Loucy (cell line): ENCODE measurements around the gene HOXC11.

Source experiments
- H2AFZ ChIP-seq: fragments of 200-600 bp; sonication (generic); 2 replicates; pipeline ENCODE4 v1.6.0; 2016; ENCODE audit warnings: antibody characterized with exemption, mild to moderate bottlenecking, low read length, moderate library complexity
- H3F3A ChIP-seq: fragments of 200-600 bp; 2 replicates; pipeline ENCODE4 v1.6.0; 2016; ENCODE audit warnings: antibody characterized with exemption, low read depth, mild to moderate bottlenecking
- H3K27me3 ChIP-seq: fragments of 200-600 bp; sonication (generic); 2 replicates; pipeline ENCODE4 v1.6.1; 2014; ENCODE audit warnings: low read length, mild to moderate bottlenecking; ENCODE audit not compliant: insufficient read depth, poor library complexity, severe bottlenecking
- H3K36me3 ChIP-seq: fragments of 200-600 bp; sonication (generic); 2 replicates; pipeline ENCODE4 v1.6.1; 2016; ENCODE audit warnings: low read length; ENCODE audit not compliant: insufficient read depth
- H3K4me1 ChIP-seq: fragments of 200-600 bp; sonication (generic); 2 replicates; pipeline ENCODE4 v1.5.1; 2014; ENCODE audit warnings: low read length, mild to moderate bottlenecking; ENCODE audit not compliant: insufficient read depth, poor library complexity, severe bottlenecking
- H3K4me2 ChIP-seq: fragments of 200-600 bp; sonication (generic); 2 replicates; pipeline ENCODE4 v1.6.0; 2014; ENCODE audit warnings: antibody characterized with exemption, low read length, low read depth, mild to moderate bottlenecking; ENCODE audit not compliant: poor library complexity, severe bottlenecking
- H3K4me3 ChIP-seq: fragments of 200-600 bp; sonication (generic); 2 replicates; pipeline ENCODE4 v1.5.1; 2014; ENCODE audit warnings: low read length, mild to moderate bottlenecking, mixed read lengths; ENCODE audit not compliant: poor library complexity, severe bottlenecking
- H3K79me2 ChIP-seq: fragments of 200-600 bp; sonication (generic); 2 replicates; pipeline ENCODE4 v1.6.1; 2014; ENCODE audit warnings: low read length; ENCODE audit not compliant: insufficient read depth
- H3K9ac ChIP-seq: fragments of 200-600 bp; sonication (generic); 2 replicates; pipeline ENCODE4 v1.6.0; 2014; ENCODE audit warnings: mild to moderate bottlenecking, low read depth, low read length, moderate library complexity; ENCODE audit not compliant: poor library complexity, severe bottlenecking
- H3K9me2 ChIP-seq: fragments of 200-600 bp; sonication (generic); replicated peaks from 2 replicates; pipeline ENCODE4 v1.6.1; 2016; ENCODE audit warnings: low read depth, low read length, mixed read lengths
- H3K9me3 ChIP-seq: fragments of 200-600 bp; sonication (generic); 2 replicates; pipeline ENCODE4 v1.6.1; 2014; ENCODE audit warnings: mild to moderate bottlenecking, antibody characterized with exemption, low read length, low read depth; ENCODE audit not compliant: insufficient read depth
- H4K20me1 ChIP-seq: fragments of 200-600 bp; sonication (generic); 2 replicates; pipeline ENCODE4 v1.6.0; 2014; ENCODE audit warnings: antibody characterized with exemption, low read length, mild to moderate bottlenecking; ENCODE audit not compliant: insufficient read depth, poor library complexity, severe bottlenecking
- EZH2phosphoT487 ChIP-seq: fragments of 200-600 bp; IDR thresholded peaks from 2 replicates; pipeline ENCODE4 v1.6.1; 2018; ENCODE audit warnings: antibody characterized with exemption, mild to moderate bottlenecking, moderate library complexity, borderline replicate concordance
- TF ChIP-seq, protein P1 (sequence below): fragments of 200-600 bp; sonication (generic); conservative IDR thresholded peaks from 2 replicates; pipeline ENCODE4 v1.5.1; 2014; ENCODE audit warnings: mild to moderate bottlenecking, antibody characterized with exemption, low read length

The HOXC11 gene

GRCh38 chr12:53931844-53932581 lies 40.9 kb upstream of the HOXC11 start:
- Histone ChIP-seq H3K9me3 (no peaks in the 10 kb centered on the region), H3K79me2 (no peaks in the 10 kb centered on the region), H3K9me2 (no peaks in the 10 kb centered on the region), H3K9ac (no peak overlapping the region), H4K20me1 (no peaks in the 10 kb centered on the region), H2AFZ (no peak overlapping the region), H3K4me2 (no peak overlapping the region), H3K4me3 (no peak overlapping the region), H3K4me1 (no peaks in the 10 kb centered on the region), H3K27me3 (peaks cover 8% of the 10 kb centered on the region), H3K36me3 (no peaks in the 10 kb centered on the region), H3F3A (no peaks in the 10 kb centered on the region)
- TF ChIP-seq, protein P1, sequence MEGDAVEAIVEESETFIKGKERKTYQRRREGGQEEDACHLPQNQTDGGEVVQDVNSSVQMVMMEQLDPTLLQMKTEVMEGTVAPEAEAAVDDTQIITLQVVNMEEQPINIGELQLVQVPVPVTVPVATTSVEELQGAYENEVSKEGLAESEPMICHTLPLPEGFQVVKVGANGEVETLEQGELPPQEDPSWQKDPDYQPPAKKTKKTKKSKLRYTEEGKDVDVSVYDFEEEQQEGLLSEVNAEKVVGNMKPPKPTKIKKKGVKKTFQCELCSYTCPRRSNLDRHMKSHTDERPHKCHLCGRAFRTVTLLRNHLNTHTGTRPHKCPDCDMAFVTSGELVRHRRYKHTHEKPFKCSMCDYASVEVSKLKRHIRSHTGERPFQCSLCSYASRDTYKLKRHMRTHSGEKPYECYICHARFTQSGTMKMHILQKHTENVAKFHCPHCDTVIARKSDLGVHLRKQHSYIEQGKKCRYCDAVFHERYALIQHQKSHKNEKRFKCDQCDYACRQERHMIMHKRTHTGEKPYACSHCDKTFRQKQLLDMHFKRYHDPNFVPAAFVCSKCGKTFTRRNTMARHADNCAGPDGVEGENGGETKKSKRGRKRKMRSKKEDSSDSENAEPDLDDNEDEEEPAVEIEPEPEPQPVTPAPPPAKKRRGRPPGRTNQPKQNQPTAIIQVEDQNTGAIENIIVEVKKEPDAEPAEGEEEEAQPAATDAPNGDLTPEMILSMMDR, result no peak

GRCh38 chr12:53932915-53933314 lies 40.0 kb upstream of the HOXC11 start:
- Histone ChIP-seq H3K36me3 (no peaks in the 10 kb centered on the region), H4K20me1 (no peaks in the 10 kb centered on the region), H2AFZ (no peak overlapping the region), H3F3A (no peaks in the 10 kb centered on the region), H3K4me1 (no peaks in the 10 kb centered on the region), H3K27me3 (peaks cover 8% of the 10 kb centered on the region), H3K4me3 (no peak overlapping the region), H3K9me2 (no peaks in the 10 kb centered on the region), H3K79me2 (no peaks in the 10 kb centered on the region), H3K9me3 (no peaks in the 10 kb centered on the region), H3K9ac (no peak overlapping the region), H3K4me2 (no peak overlapping the region)
- TF ChIP-seq EZH2phosphoT487, result no peak
- TF ChIP-seq, protein P1, result no peak

DNA sequence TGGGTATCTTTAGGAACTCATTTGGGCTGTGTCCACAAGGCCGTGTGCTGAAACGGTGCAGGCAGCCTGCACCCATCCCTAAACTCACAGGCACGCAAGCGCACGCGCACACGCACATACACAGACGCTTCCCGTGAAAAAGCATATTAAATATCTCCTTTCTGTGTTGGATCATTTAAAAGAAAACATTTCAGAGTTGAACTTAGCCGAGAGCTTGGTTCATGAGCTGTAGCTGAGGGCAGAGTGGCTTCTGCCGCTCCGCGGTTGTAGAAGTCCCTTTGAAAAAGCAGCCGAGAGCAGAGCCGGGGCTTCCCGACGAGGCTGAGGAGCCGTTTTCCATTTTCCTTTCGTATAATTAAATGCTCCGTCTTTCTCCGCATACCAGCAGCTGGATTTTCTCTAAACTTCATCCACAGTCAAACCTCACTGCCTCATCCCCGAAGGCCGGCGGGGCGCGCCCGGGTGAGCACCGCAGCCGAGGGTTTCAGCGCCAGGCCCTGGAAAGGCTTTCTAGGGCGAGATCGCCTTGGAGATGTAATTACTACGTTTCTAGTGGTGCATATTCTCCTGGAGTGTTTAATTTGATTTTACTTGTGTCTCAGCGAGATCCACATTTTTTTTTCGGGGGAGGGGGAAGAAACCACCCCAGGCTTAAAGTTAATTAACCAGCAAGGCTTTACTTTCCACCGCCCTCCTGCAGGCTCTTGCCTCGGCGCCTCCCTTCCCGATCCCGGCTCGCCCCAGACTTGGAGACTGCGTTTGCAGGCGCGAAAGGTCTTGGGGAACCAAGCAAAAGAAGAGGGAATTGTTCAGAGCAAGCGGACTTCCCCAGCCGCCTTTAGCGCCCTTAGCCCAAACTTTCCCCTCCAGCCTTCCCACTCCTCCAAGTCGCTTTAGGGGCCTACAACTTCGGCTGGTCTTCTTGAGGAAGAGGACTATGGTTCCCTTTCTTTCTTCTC lies 37.3 kb upstream of the HOXC11 start:
- no peak overlapping the region for H2AFZ ChIP-seq
- H3K4me2 ChIP-seq, result no peak overlapping the region
- H3K27me3 ChIP-seq, result peaks cover 3% of the 10 kb centered on the region
- H3K36me3 ChIP-seq, result no peaks in the 10 kb centered on the region
- no peaks in the 10 kb centered on the region for H3K9me2 ChIP-seq
- H3K4me3 ChIP-seq, result no peak overlapping the region
- H3K79me2 ChIP-seq, result no peaks in the 10 kb centered on the region
- no peaks in the 10 kb centered on the region for H4K20me1 ChIP-seq
- no peaks in the 10 kb centered on the region for H3K9me3 ChIP-seq
- no peaks in the 10 kb centered on the region for H3K4me1 ChIP-seq
- no peak for TF ChIP-seq EZH2phosphoT487
- TF ChIP-seq, protein P1, result no peak
- no peak overlapping the region for H3K9ac ChIP-seq
- no peaks in the 10 kb centered on the region for H3F3A ChIP-seq
